Measurements from ENCODE around the gene FLRT3.

DNA sequence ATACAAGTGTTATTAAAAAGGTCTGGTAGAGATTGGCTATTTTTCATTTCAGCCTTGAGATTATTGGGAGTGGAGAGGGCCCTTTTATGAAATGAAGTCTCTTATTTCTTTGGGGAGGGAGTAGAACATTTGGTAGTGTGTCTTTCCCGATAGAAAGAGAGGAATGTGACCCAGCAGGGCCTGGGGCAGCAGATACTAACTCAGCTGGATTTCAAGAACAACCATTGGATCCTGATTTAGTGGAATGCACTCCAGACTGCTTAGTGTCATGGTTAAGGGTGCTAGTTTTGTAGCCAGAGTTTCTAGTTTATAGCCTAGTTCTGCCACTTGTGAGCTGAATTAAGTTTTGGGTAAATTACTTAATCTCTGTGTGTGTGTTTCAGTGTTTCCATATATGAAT lies 18.4 kb upstream of the FLRT3 start:
- TF ChIP-seq, protein P1, sequence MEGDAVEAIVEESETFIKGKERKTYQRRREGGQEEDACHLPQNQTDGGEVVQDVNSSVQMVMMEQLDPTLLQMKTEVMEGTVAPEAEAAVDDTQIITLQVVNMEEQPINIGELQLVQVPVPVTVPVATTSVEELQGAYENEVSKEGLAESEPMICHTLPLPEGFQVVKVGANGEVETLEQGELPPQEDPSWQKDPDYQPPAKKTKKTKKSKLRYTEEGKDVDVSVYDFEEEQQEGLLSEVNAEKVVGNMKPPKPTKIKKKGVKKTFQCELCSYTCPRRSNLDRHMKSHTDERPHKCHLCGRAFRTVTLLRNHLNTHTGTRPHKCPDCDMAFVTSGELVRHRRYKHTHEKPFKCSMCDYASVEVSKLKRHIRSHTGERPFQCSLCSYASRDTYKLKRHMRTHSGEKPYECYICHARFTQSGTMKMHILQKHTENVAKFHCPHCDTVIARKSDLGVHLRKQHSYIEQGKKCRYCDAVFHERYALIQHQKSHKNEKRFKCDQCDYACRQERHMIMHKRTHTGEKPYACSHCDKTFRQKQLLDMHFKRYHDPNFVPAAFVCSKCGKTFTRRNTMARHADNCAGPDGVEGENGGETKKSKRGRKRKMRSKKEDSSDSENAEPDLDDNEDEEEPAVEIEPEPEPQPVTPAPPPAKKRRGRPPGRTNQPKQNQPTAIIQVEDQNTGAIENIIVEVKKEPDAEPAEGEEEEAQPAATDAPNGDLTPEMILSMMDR (IDR thresholded peaks at IDR 0.05), result no peak
- TF ChIP-seq EP300 (IDR thresholded peaks at IDR 0.05), result no peak
- TF ChIP-seq POLR2A (IDR thresholded peaks at IDR 0.05), result no peak
- no peak for TF ChIP-seq POLR2AphosphoS5 (IDR thresholded peaks at IDR 0.05)
